ENCODE measurements around the gene SDK1.
"Not testable (repeated sequence)": the region's sequence is repeated elsewhere in the genome, so short reads cannot be mapped to it uniquely, and the experiment has no call there.

Gene SDK1

DNA sequence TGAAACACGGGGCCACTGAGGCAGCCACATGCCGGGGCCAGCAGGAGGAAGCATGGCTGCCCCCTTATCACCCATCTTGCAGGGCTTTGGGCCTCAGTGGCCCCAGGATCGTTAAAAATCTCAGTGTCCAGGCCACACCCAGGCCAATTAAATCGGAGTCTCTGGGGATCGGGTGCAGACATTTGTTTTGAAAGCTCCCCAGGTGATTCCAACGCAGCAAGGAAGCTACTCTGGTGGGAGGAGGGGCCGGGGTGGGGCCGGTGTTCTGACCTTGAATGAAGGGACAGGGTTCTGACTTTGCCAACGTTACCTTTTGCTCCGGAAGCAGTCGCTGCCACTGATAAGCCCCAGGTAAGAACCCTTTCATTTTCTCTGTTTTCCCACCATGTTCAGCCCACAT lies 968.7 kb downstream of the SDK1 start:
- DNase-seq, result no peak

DNA sequence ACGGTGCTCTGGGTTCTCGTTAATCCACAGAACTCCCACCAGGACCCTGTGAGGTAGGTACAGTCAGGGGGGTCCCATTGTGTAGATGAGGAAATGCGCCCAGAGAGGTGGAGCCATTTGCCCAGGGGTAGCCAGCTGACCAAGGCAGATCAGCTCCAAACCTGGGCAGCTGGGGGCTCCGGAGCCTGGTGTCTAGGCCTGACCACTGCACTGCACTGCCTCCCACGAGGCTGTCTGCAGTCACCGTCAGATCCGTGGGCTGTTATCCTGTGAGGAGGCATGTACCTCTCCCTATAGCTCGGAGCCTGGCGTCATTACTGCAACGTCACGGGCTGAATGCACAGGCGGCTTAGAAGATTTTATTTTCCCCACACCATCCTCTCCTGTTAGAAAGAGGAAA lies 969.2 kb downstream of the SDK1 start:
- DNase-seq, result no peak

DNA sequence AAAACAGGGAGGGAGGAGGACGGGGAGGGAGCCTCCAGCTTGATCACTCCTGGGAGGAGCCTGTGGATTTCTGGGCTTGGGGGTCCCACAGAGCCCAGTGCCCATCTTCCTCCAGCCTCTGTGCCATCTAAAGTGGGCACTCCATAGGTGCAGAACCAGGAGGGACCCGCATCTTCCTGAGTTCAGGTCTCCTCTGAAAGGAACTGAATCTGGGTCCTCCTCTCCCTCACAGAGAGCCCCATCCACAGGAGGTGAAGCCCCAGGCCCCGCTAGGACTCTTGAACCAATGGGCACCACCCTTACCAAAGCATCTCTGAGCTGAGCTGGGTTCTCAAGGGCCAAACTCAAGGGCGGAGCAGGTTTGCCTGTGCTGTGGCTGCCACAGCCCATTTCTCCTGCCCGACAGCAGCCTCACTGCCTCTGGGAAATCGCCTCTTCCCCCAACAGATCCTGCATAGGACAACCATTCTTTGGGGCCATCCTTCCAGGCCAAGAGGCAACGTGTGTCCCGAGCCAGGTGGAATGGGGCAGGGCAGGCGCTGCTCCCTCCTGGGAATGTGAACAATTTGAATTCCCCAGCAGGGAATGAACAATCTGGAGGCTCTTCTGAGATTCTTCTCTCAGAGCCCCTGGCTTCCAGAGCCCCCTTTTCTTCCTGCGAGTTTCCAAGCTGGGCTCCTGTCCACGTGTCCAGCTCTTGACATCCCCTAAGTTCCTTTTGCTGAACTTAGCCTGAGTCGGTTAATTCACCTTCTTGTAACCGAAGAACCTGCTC lies 970.1 kb downstream of the SDK1 start:
- DNase-seq, result no peak

DNA sequence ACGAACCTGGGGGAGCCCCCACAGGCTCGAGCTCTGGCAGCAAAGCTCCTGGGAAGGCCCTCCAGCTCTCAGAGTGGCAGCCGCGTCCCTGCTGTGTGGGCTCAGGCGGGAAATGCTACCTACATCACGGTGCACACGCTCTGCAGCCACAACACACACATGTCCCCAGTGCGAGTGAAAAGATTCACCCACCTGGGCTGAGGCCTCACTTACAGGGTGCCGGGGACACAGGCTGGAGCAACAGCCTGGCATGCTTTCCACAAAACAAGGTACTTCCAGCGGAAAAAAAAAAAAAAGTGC lies 970.6 kb downstream of the SDK1 start:
- DNase-seq, result no peak

DNA sequence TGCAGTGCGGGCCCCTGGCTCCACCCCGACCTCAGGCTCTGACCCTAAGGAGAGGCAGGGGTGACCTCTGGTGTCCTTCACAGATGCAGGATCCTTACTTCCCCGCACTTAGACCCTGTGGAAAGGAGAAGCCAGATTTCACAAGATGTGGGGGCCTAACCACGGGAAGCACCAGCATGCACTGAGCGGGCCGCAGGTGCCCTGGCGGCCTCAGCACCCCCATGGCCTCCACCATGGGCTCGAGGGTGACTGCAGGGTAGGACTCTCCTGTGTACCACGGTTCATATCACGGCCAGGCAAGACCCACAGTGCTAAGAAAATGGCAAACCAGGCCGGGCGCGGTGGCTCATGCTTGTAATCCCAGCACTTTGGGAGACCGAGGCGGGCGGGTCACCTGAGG lies 971.1 kb downstream of the SDK1 start:
- DNase-seq, result no peak

DNA sequence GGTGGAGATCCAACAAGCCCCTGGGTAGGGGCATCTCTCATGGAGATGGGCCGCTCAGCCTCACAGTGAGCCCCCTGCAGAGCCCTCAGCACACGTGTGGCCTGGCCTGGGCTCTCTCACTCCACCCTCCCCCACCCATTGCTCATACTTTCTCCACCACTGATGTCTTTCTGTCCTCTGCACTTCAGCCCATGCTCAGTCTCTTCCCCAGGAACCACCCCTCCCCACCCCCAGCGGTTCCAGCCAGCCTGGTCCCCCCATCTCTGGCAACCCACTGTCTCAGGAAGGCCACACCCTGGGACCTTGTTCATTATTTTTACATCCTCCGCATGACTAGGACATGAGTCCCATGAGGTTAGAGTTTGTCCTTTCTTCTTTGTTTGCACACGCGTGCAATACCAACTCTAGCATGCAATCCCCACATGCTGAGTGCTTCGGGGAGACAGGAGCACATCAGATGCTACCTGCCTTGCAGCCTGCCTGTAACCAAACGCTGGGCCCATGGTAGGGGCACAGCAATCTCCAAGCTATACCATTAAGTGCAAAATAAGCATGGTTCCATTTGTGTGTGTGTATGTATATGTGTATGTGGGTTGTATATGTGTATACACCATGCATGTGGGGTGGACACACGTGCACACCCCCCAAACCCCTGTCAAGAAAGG lies 972.6 kb downstream of the SDK1 start:
- DNase-seq, result no peak

DNA sequence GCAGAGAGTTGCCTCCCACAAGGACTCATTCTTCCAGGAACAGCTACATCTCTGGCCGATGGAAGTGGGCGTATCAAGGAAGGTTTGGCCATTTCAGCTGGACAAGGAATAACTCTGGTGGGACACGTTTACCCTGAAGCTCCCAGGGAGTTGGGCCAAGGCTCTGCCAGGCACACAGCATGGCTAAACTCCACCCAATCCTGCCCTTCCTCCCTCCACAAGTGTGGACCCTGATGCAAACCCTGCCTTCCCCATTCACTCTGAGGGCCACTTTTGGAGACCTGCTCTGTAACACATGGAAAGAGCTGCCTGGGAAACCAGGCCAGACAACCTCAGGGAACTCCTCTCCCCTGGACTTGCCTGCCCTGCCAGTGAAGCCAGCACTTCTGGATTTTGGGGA lies 973.2 kb downstream of the SDK1 start:
- no peak for DNase-seq

DNA sequence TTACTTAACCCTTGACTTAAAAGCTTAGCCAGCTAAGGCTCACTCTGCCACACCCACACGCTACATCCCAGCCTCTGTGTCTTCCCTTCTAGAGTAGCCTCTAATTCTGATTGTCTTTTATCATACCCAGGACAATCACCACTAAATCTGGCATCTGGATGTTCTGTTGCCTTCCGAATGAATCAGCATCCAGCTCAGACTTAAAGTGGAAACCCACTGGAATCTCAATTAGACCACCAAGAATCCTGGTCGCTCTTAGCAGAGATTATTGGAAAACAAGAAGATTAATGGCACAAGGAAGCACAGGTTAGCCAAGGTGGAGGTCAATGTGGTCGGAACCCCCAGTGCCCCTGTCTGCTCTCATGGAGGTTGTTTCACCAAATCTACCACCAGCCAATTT lies 976.9 kb downstream of the SDK1 start:
- no peak for DNase-seq

DNA sequence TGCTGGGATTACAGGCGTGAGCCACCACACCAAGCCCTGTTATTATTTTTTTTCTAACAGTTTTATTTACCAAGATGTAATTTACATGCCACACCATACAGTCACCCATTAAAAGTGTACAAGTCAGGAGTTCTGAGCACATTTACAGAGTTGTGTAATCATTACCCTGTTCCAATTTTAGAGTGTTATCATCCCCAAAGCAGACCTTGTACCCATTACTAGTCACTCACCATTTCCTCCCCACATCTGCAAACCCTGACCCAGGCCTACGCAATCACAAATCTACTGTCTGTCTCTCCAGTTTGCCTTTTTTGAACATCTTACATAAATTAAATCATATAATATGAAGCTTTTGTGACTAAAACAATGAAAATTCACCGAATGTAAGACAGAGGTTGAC lies 978.2 kb downstream of the SDK1 start:
- DNase-seq, result no peak

DNA sequence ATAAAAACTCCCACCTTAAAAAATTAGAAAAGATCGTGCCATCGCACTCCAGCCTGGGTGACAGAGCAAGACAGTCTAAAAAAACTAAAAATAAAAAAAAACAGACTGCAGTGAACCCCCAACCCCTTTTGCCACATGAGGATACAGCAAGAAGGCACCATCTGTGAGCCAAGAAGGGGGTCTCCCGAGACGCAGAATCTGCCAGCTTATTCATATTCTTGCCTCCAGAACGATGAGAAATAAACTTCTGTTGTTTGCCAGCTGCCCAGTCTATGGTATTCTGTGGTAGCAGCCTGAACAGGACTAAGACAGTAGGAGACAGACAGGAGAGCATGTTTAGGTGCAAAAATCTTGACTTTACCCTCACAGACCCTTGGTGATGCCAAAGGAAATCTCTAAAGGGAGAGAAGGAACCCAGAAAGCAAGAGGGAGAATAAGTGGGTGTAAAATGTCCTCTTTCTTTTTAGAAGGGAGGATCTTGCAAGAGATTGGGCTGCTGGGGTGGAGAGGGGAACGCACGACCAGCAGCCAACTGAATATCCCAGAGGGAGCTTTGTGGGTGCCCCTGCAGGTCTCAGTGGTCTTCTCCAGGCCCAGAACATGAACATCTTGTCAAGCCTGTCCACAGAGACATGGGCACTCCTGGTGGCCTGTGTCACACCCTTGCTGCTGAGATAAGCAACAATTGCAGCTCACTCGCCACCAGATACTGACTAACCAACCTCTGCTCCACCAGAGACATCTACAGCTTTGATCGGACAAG lies 980.4 kb downstream of the SDK1 start:
- DNase-seq, result no peak

DNA sequence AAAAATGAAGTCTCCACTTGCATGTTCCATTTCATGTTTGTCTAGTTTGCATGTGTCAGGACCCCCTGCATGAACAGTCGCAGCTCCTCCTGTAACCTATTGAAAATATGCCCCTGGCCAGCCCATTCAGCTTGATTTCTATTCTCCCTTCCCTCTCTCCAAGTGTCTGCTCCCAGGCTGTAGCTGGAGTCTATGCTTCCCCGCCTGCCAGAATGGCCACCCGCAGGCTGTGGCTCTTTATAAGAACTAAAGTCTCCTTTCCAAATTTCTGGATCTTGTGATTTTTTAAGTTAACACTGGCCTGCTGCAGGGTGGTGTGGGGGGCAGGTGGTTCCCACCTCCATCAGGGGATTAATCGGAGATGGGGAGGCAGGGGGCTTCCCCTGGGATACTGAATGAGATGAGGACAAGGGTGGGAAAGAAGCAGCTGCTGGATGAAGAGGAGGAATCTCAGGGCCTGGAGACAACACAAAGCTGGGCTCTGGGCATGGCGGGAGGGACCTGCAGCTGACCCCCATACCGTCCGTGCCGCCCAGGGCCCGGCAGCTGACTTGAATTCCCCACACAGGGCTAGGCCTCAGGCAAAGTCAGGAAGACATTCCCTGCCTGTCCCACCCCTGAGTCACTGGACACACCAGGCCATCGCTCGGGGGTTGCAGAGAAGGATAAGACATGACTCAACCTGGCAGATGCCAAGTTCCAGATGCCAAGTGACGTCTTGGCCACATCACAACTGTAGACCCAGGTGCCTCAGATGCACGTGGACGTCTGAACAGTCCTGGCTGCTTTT lies 981.6 kb downstream of the SDK1 start:
- DNase-seq, result no peak

DNA sequence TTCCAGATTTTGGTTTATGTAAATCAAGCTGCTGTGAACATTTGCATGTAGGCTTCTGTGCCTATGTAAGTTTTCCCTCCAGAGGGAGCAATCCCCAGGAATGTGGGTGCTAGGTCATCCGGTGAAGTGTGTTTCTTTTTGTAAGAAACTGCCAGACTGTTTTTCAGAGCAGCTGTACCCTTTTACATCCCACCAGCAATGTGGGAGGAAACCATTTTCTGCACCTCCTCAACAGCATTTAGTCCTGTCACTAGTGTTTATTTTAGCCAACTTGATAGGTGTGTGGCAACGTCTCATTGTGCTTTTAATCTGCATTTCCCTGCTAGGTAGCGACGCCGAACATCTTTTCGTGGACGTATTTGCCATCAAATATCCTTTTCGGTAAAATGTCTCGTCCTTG lies 985.3 kb downstream of the SDK1 start:
- no peak for DNase-seq

DNA sequence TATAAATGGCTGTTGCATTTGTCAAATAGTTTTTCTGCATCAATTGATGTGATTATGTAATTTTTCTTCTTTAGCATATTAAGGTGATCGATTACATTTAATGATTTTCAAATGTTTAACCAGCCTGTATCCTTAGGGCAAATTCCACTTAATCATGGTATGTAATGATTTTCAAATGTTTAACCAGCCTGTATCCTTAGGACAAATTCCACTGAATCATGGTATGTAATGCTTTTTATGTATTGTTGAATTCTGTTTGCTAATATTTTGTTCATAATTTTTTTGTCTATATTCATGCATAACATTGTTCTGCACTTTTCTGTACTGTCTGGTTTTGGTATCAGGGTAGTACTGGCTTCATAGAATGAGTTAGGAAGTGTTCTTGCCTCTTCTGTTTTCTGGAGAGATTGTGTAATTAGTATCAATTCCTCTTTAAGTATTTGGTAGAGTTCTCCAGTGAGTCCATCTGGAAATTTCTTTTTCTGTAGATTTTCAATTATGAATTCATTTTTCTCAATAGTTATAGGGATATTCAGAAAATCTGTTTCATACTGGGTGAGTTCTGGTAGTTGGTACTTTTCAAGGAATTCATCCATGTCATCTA lies 987.8 kb downstream of the SDK1 start:
- DNase-seq, result no peak

DNA sequence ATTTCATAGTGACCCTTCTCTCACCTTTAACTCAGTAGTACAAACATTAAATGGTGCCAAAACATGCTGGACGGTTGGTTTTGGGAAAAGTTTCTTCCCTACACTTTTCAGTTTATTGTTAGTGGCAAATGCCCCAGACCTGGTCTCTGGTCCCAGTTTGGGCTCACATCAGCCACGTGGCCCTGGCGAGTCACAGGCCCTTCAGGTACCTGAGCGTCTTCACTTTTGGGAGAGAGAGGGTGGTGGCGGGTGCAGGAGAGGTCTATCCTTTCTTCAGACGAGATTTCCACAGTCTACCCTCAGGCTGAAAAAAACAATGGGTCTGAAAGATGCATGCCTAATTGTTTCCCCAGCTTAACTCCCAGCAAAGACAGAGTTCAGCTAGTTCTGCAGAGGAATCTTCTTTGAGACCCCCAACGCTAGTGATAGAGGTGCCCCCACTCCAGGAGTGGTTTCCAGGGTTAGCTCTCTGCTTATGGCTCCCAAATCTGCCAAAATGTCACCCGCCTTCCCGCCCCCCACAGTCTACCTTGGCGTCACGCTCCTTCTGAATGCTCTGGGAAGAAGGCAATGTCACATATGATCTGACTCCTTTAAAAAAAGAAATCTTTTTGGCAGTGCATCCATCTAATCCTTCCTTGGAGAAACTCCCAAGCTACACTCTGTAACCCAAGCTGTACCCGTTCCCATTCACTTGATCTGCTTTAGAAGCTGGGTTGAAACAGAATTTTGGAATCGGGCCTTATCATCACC lies 996.3 kb downstream of the SDK1 start:
- no peak for DNase-seq

DNA sequence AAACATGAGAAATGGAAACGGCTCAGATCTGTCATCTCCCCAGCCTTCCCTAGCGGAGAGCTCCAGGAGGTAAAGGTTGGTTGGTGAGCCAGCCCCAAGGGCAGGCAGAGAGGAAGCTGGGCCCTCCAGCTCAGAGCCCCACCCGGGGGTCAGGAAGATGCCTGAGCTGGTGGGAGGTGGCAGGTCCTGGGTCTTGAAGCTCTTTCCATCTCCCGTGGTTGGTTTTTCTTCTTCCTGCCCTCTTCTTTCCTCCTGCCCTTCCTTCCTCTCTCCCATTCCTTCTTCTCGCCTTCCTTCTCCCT lies 996.8 kb downstream of the SDK1 start:
- no peak for DNase-seq

DNA sequence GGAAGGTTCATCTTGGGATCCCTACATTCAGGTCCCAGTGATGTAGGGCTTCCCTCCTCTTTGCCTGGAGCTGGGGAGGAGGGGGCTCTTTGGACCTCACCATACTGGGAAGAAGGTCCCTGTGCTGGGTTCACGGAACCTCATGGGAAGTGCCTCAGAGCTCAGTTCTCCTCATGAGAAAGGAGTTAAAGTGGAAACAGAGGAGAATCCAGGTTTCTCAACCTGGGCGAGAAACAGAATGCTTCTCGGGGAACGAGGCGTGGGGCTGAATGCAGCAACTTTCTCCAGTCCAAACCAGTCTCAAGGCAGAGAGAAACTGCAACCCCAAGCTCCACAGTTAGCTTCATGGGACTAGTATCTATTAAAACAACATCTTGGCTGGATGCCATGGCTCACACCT lies 998.4 kb downstream of the SDK1 start:
- DNase-seq, result no peak

DNA sequence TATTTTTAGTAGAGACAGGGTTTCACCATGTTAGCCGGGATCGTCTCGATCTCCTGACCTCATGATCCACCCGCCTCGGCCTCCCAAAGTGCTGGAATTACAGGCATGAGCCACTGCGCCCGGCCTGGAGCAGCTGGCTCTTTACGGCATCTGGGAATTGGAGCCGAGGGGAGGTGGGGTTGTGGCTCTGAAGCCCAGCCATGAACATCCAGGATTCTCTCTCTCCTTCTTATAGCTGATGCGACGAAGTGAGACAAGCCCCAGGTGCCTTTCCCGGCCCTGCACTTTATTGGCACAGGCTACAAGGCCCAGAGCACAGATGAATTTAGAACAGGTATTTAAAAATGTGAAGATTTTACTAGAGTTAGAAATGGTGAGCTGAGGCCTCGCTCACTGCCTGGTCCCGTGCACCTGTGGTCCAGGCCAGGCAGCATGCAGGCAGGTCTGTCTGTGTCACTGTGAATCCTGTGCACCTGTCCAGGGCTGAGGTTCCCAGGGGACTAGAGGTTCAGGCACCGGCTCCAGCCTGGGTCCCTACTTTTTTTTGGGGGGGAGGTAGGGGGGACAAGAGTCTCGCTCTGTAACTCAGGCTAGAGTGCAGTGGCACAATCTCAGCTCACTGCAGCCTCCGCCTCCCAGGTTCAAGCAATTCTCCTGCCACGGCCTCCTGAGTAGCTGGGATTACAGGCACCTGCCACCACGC lies 1001.3 kb downstream of the SDK1 start:
- no peak for DNase-seq

DNA sequence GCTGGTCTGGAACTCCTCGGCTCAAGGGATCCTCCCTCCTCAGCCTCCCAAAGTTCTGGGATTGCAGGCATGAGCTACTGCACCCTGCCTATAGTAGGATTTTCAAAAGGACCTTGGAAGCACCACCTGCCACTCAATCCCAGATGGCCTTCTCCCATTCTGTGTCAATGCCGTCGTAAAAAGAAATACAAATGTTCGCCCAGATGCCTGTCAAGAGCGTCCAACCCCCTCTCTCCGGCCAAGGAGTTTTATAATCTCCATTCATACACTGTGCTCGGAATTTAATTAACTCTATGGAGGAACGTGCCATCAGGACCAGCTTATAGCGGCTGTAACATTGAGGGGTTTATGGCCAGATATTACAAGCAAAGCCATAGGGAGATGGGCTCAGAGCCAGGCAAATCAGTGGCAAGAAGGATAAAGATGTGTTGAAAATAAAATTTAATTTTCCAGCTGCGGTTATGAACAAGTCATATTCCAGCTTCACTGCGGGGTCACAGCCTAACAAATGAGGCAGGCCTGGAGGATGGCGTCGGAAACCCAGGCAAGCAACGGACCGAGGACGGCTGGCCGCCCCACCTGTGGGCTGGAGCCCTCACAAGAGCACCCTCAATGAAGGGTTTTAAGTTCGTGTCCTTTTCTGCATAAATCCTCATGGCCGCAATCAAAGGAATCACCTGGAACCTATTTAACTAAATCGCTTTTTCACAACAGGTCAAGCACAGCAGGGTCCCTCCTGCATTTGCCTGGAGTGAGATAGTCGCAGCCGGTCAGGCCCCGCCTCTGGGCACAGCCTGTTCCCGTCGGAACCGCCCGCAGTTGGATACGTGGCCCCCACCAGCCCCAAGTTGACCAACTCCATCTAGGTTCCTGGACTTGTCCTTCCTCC lies 1006.5 kb downstream of the SDK1 start:
- no peak for DNase-seq

DNA sequence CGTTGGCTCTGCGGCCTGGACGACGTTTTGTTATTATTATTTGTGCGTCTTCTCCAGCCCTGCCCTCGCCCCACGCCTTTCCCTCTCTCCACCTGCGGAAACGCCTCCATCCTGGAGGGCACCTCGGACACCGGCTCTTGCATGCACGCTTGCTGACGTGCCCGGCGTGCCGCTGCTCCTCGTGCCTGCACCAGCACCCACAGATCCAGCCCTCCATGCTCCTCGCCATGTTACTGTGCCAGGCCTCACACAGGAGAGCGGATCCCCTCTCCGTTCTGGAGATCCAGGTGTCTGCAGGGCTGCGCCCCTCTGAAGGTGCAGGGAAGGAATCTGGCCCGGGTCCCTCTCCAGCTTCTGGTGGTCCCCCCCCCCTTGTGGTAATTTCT lies 1007.1 kb downstream of the SDK1 start:
- DNase-seq, result no peak

DNA sequence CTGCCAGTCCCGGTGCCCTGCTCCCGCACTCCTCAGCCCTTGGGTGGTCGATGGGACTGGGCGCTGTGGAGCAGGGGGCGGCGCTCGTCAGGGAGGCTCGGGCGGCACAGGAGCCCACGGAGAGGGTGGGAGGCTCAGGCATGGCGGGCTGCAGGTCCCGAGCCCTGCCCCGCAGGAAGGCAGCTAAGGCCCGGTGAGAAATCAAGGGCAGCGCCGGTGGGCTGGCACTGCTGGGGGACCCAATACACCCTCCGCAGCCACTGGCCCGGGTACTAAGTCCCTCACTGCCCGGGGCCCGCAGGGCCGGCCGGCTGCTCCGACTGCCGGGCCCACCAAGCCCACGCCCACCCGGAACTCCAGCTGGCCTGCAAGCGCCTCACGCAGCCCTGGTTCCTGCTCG lies 1012.9 kb downstream of the SDK1 start:
- DNase-seq, result not testable (repeated sequence)

DNA sequence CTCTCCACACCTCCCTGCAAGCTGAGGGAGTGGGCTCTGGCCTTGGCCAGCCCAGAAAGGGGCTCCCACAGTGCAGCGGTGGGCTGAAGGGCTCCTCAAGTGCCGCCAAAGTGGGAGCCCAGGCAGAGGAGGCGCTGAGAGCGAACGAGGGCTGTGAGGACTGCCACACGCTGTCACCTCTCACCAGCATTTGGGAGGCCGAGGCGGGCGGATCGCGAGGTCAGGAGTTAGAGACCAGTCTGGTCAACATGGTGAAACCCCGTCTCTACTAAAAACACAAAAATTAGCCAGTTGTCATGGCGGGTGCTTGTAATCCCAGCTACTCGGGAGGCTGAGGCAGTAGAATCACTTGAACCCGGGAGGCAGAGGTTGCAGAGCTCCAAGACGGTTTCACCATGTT lies 1013.3 kb downstream of the SDK1 start:
- DNase-seq, result not testable (repeated sequence)

Data from CD4-positive, alpha-beta T cell treated with Interleukin-4 for 1 hour (primary cell).